Hepatocyte (in vitro differentiated cells): Measurements from ENCODE around the gene CNTN4.

Experiments
- CTCF ChIP-seq: fragments of 200-600 bp; sonication (generic); IDR thresholded peaks from 2 replicates; pipeline ENCODE4 v1.5.1; 2016; ENCODE audit warnings: antibody characterized with exemption, mild to moderate bottlenecking; ENCODE audit not compliant: poor library complexity
- EZH2 ChIP-seq: fragments of 200-600 bp; sonication (generic); IDR thresholded peaks from 2 replicates; pipeline ENCODE4 v1.6.1; 2016; ENCODE audit warnings: antibody characterized with exemption, mild to moderate bottlenecking, borderline replicate concordance

- TF ChIP-seq CTCF (no peak), EZH2 (no peak)
These were observed 385.7 kb downstream of the CNTN4 start for GRCh38 chr3:2484162-2485026.
